Measurements from ENCODE around the gene ADAM21.

ADAM21 gene

DNA sequence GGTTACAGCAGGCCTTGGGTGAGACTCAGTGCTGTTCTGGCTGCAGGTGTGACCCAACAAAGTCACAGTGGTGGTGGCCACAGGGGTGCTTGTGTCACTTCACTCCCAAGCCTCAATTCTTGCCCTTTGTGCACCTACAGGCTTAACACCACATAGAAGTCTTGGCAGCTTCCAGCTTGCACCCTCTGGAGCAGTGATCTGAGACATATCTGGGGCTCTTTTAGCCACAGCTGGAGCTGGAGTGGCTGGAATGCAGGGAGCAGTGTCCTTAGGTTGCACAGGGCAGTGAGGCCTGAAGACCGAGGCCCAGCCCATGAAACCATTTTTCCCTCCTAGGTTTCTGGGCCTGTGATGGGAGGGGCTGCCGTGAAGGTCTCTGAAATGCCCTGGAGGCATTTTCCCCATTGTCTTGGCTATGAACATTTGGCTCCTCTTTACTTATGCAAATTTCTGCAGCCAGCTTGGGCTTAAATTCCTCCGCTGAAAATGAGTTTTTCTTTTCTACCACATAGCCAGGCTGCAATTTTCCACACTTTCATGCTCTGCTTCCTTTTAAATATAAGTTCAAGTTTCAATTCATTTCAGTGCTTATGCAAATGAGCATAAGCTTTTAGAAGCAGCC is 37.7 kb downstream of the ADAM21 start:
- DNase-seq: no peak

DNA sequence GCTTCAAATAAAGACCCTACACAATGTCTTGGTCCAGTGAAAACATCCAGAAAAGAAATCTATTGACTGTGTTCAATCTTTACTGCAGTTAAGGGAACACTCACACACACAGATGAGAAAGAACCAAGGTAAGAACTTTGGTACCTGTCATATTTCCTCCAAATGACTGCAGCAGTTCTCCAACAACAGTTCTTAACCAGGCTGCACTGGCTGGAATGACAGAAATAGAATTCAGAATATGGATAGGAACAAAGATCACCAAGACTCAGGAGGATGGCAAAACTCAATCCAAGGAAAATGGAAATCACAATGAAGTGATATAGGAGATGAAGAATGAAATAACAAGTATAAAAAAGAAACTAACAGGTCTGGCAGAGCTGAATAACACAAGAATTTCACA is 46.2 kb downstream of the ADAM21 start:
- DNase-seq: no peak
